Stomach (tissue), 9 donors: ENCODE measurements around the gene CCNF. TPM values are rescaled to one million over a fixed set of nuclear protein-coding genes. Genes with fewer than 3 reads are reported as not detected.

Experiments used
- DNase-seq, 2 donors: peaks; one replicate each; pipeline versions ENCODE4 v3.0.0 to v3.0.0-alpha.2; 2013 to 2019
- H3K27ac ChIP-seq, 5 donors: fragments of 200-600 bp in 4 of 5; sonication (generic) in 4 of 5; one replicate each; pipeline ENCODE4 v1.5.1; 2013 to 2019; ENCODE audit warnings: mild to moderate bottlenecking in 1 of 5, moderate library complexity in 1 of 5
- H3K27me3 ChIP-seq, 3 donors: fragments of 200-600 bp; sonication (generic); one replicate each; pipeline ENCODE4 v1.5.1; 2017 to 2019; ENCODE audit warnings: mixed run types in 1 of 3
- H3K36me3 ChIP-seq, 4 donors: fragments of 200-600 bp; sonication (generic); 1 replicate in 3 of 4; 2 replicates in 1 of 4; pipeline ENCODE4 v1.5.1; 2016 to 2019
- H3K4me1 ChIP-seq, 4 donors: fragments of 200-600 bp; sonication (generic); one replicate each; pipeline ENCODE4 v1.5.1; 2016 to 2019
- H3K4me3 ChIP-seq, 4 donors: fragments of 200-600 bp; sonication (generic) in 3 of 4; one replicate each; pipeline ENCODE4 v1.5.1; 2016 to 2019; ENCODE audit warnings: mild to moderate bottlenecking in 1 of 4
- H3K9me3 ChIP-seq, 4 donors: fragments of 200-600 bp; sonication (generic); one replicate each; pipeline ENCODE4 v1.5.1; 2016 to 2019
- EP300 ChIP-seq: sonication (generic); formaldehyde crosslinking; IDR thresholded peaks from one replicate; pipeline ENCODE4 v1.6.1; 2017; ENCODE audit warnings: antibody characterized with exemption
- POLR2A ChIP-seq, 4 donors: fragments of 450-650 bp; IDR thresholded peaks; one replicate each; pipeline ENCODE4 v1.6.1; 2016; ENCODE audit warnings: antibody characterized with exemption in 4 of 4, control low read depth in 2 of 4, mild to moderate bottlenecking in 1 of 4, moderate library complexity in 1 of 4
- POLR2AphosphoS5 ChIP-seq, 3 donors: sonication (generic); formaldehyde crosslinking; IDR thresholded peaks; one replicate each; pipeline ENCODE4 v1.6.1; 2016; ENCODE audit warnings: antibody characterized with exemption in 3 of 3
- WGBS, 5 donors: extraction: QIAGEN DNeasy Blood & Tissue Kit in 3 of 5; methylation state at CpG; one replicate each; pipeline versions ENCODE4 v1.1.5 to v1.1.7; 2013 to 2018; 5-methylcytosine and 5-hydroxymethylcytosine counted together
- intact Hi-C: fragments of 100-400 bp; cut with DNase I; formaldehyde crosslinking; loops from one replicate; pipeline ENCODE4 v1.15.1; 2023; ENCODE audit warnings: low total_unique reads
- polyA plus RNA-seq, 3 donors: library from polyadenylated mRNA; stranded (reverse); fragments of 200-250 nt; gene quantifications; one replicate each; pipeline ENCODE4 v1.2.3, GENCODE V29; 2013
- total RNA-seq, 5 donors: library from RNA; depleted of rRNA; stranded (reverse); fragments of >200 nt; gene quantifications; one replicate each; pipeline versions ENCODE4 v1.1.0 to v1.2.3, GENCODE V29; 2014 to 2016
- TF ChIP-seq, protein P1 (sequence below), 7 experiments: fragments of 450-650 bp in 4 of 7; fragments of 200-600 bp in 3 of 7; sonication (generic) in 3 of 7; IDR thresholded peaks; one replicate each; pipeline ENCODE4 v1.5.1; 2016 to 2019; ENCODE audit warnings: antibody characterized with exemption in 7 of 7, control low read depth in 2 of 7, mild to moderate bottlenecking in 1 of 7
- donor health status: healthy with polysubstance abuse.
- donor health status: Bipolar disorder and iron deficiency.
- donor health status: healthy.

The CCNF gene
- total and polyA plus RNA-seq, 8 donors: 0.46 to 7.8 (median 2.9) TPM

DNA sequence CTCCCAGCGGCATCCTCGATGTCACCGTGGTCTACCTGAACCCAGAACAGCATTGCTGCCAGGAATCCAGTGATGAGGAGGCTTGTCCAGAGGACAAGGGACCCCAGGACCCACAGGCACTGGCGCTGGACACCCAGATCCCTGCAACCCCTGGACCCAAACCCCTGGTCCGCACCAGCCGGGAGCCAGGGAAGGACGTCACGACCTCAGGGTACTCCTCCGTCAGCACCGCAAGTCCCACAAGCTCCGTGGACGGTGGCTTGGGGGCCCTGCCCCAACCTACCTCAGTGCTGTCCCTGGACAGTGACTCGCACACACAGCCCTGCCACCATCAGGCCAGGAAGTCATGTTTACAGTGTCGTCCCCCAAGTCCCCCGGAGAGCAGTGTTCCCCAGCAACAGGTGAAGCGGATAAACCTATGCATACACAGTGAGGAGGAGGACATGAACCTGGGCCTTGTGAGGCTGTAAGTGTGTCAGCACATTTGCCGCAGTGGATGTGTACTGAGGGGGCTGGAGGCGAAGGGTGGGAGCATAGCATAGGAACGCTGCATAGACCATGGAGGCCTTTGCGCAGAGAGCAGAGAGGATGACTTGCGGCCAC is 27.4 kb downstream of the CCNF start:
- Histone ChIP-seq H3K4me3 (no peak overlapping the region), H3K9me3 (no peaks in the 10 kb centered on the region), H3K4me1 (peaks cover 10 to 25% (median 19%) of the 10 kb centered on the region in 4 donors), H3K27ac (no peak overlapping the region), H3K27me3 (no peaks in the 10 kb centered on the region), H3K36me3 (peaks cover 5 to 45% (median 21%) of the 10 kb centered on the region in 4 donors)
- WGBS, 5 donors: 93 to 98% (median 95%) methylated on average over 11 to 21 of the region's 21 CpGs
- intact Hi-C loops: no loop called here
- TF ChIP-seq POLR2A (IDR thresholded peaks at IDR 0.05): no peak
- TF ChIP-seq, protein P1, sequence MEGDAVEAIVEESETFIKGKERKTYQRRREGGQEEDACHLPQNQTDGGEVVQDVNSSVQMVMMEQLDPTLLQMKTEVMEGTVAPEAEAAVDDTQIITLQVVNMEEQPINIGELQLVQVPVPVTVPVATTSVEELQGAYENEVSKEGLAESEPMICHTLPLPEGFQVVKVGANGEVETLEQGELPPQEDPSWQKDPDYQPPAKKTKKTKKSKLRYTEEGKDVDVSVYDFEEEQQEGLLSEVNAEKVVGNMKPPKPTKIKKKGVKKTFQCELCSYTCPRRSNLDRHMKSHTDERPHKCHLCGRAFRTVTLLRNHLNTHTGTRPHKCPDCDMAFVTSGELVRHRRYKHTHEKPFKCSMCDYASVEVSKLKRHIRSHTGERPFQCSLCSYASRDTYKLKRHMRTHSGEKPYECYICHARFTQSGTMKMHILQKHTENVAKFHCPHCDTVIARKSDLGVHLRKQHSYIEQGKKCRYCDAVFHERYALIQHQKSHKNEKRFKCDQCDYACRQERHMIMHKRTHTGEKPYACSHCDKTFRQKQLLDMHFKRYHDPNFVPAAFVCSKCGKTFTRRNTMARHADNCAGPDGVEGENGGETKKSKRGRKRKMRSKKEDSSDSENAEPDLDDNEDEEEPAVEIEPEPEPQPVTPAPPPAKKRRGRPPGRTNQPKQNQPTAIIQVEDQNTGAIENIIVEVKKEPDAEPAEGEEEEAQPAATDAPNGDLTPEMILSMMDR (IDR thresholded peaks at IDR 0.05): no peak
- TF ChIP-seq POLR2AphosphoS5 (IDR thresholded peaks at IDR 0.05): no peak
- TF ChIP-seq EP300: no peak
- DNase-seq: no peak

DNA sequence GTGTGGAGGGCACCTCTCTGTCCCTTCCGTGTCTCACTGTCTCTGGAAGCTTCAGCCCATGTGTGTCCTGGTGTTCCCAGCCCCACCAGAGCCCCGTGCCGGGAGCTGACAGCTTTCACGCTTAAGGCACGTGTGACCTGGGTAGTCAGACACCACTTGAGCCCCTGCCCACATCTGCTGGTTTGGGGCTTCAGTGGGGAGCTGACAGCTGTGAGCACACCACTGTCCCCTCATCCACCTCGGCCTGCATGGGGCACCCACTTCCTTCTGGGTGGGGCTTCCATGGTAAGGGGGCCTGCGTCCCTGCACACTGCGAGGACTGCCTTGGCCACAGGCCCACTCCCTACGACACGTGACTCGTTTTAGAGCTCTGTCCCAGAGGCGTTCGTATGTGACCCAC is 28.0 kb downstream of the CCNF start:
- DNase-seq: no peak
- TF ChIP-seq POLR2AphosphoS5 (IDR thresholded peaks at IDR 0.05): no peak
- TF ChIP-seq, protein P1 (IDR thresholded peaks at IDR 0.05): no peak
- TF ChIP-seq EP300: no peak
- no peak for TF ChIP-seq POLR2A (IDR thresholded peaks at IDR 0.05)
- Histone ChIP-seq H3K27ac (no peak overlapping the region), H3K36me3 (peaks cover 5 to 39% (median 21%) of the 10 kb centered on the region in 4 donors), H3K4me3 (no peak overlapping the region), H3K27me3 (no peaks in the 10 kb centered on the region), H3K4me1 (peaks cover 10 to 25% (median 19%) of the 10 kb centered on the region in 4 donors), H3K9me3 (no peaks in the 10 kb centered on the region)
- intact Hi-C loops: no loop called here
- WGBS, 5 donors: 80 to 85% (median 82%) methylated on average over 13 of the region's 13 CpGs

DNA sequence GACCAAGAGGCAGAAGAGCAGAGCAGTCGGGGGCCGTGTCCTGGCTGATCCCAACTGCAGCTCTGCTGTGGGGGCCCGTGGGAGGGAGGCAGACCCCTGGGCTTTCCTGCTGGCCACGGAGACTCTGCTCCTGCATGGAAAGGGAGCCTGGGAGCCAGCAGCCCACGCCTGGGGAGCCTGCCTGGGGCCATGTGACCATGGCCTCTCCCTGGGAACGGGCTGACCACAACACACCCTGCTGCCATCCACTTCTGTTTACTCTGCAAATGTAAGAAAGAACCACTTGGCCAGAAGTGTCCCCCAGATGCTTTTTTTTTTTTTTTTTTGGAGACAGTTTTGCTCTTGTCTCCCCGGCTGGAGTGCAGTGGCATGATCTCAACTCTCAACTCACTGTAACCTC is 28.7 kb downstream of the CCNF start:
- H3K4me1 ChIP-seq: peaks cover 10 to 25% (median 19%) of the 10 kb centered on the region in 4 donors
- TF ChIP-seq EP300 (no peak), POLR2AphosphoS5 (IDR thresholded peaks at IDR 0.05) (no peak), POLR2A (IDR thresholded peaks at IDR 0.05) (no peak)
- TF ChIP-seq, protein P1 (IDR thresholded peaks at IDR 0.05): no peak
- no peaks in the 10 kb centered on the region for H3K27me3 ChIP-seq
- WGBS, 5 donors: 58 to 75% (median 71%) methylated on average over 6 to 7 of the region's 7 CpGs
- H3K36me3 ChIP-seq: peaks cover 5 to 34% (median 21%) of the 10 kb centered on the region in 4 donors
- H3K4me3 ChIP-seq: no peak overlapping the region
- no peak for DNase-seq
- H3K9me3 ChIP-seq: no peaks in the 10 kb centered on the region
- intact Hi-C loops: no loop called here
- no peak overlapping the region for H3K27ac ChIP-seq

DNA sequence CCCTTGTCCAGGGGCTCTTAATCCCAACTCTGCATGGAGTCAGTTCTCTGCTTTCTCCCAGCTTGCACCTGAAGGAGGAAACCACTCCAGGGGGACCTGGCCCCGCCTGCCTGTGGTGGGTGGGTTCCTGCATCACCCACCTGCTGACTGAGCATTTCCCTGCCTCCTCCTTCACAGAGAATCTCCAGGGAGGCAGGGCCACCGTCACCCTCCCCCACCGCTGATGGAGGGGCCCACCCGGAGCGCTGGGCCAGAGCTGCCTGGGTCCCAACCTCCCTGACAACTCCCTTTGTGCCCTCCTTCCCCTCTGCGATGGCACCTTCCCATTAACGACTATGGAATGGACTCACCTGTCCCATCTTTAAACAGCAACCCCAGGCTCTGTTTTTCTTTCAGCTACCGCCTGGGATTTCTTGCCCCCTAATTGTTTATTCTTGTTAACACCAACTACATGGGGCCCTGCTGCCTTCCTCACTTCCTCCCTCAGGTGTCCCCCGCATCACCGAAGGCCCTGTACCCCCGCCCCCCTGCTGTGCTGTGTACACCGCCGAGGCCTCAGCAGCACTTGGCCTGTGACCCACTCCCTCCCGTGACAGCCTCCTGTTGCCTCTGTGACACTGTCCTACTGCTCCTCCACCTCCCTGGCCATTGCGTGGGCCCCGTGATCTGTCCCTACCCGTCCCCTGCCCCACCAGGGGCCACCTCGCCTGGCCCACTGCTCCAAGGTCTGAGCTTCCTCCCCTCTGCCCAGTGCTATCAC is 29.8 kb downstream of the CCNF start:
- intact Hi-C loops: no loop called here
- DNase-seq: no peak
- Histone ChIP-seq H3K4me1 (peaks cover 10 to 25% (median 19%) of the 10 kb centered on the region in 4 donors), H3K36me3 (peaks cover 5 to 23% (median 14%) of the 10 kb centered on the region in 4 donors), H3K27me3 (no peaks in the 10 kb centered on the region), H3K4me3 (peak overlapping the region; percentile 48 to 66 (median 58)), H3K9me3 (no peaks in the 10 kb centered on the region), H3K27ac (peak overlapping the region in 3 of 5 donors; percentile 21 to 65 (median 34))
- no peak for TF ChIP-seq EP300
- TF ChIP-seq, protein P1 (IDR thresholded peaks at IDR 0.05): no peak
- TF ChIP-seq POLR2A (IDR thresholded peaks at IDR 0.05): no peak
- TF ChIP-seq POLR2AphosphoS5 (IDR thresholded peaks at IDR 0.05): no peak
- WGBS, 5 donors: 18 to 23% (median 20%) methylated on average over 18 of the region's 18 CpGs
